GM21447 (cell line): ENCODE data around the gene GMNN.
A peak's percentile ranks its signal among the peaks of the same experiment; 100 is the strongest.
"Not testable (repeated sequence)": the region's sequence is repeated elsewhere in the genome, so short reads cannot be mapped to it uniquely, and the experiment has no call there.

Experiments
- ATAC-seq: cut with Tn5 transposase; IDR thresholded peaks from one replicate; pipeline ENCODE4 v1.9.1; 2021; ENCODE audit not compliant: unreplicated experiment

GMNN gene

DNA sequence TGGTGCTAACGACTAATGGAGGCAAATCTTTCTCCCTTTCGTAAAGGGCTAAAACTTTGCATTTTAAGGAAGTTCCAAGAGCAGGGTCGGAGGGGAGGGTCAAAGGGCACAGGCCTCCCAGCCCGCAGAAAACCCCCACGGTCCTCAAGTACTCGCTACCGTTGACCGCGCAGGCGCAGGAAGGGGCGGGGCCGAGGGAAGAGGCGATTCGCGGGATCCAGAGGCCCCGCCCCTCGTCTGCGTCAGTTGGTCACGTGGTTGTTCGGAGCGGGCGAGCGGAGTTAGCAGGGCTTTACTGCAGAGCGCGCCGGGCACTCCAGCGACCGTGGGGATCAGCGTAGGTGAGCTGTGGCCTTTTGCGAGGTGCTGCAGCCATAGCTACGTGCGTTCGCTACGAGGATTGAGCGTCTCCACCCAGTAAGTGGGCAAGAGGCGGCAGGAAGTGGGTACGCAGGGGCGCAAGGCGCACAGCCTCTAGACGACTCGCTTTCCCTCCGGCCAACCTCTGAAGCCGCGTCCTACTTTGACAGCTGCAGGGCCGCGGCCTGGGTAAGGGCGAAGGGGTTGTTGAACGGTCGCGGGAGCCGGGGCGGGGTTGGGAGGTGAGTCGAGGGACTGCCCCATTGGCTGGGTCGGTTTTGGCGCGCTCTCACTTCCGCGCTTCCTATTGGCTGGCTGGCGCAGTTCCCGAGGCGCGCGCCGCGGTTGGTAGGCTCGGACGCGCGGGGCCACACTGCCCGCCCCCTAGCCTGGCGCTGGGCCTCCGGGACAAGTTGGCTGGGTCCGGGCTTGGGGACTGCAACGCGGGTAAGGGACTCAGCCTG lies at the start of gene GMNN:
Gene GMNN (plus strand): TSS at position 242 of the 824 bp plus-strand sequence. CDS start 2,310 bp downstream, outside the sequence.
- peak; percentile 87 for ATAC-seq

DNA sequence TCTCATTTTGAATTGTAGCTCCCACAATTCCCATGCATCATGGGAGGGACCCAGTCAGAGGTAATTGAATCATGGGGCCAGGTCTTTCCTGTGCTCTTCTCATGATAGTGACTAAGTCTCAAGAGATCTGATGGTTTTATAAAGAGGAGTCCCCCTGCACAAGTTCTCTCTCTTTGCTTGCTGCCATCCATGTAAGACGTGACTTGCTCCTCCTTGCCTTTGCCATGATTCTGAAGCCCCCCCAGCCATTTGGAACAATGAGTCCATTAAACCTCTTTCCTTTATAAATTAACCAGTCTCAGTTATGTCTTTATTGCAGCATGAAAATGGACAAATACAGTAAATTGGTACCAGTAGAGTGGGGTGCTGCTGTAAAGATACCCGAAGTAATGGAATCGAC lies 44.1 kb upstream of the GMNN start:
- not testable (repeated sequence) for ATAC-seq

DNA sequence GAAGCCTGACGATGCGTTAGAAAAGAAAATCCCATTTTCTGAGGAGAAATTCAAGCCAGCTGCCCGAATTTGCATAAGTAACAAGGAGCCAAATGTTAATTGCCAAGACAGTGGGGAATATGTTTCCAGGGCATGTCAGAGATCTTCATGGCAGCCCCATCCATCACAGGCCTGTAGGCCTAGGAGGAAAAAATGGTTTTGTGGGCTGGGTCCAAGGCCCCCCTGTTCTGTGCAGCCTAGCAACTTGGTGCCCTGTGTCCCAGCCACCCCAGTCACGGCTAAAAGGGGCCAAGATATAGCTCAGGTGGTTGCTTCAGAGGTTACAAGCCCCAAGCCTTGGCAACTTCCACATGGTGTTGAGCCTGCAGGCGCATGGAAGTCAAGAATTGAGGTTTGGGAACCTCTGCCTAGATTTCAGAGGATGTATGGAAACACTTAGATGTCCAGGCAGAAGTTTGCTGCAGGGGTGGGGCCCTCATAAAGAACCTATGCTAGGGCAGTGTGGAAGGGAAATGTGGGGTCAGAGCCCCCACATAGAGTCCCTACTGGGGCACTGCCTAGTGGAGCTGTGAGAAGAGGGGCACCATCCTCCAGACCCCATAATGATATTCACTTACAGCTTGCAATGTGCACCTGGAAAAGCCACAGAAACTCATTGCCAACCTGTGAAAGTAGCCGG lies 43.1 kb upstream of the GMNN start:
- ATAC-seq, result not testable (repeated sequence)

DNA sequence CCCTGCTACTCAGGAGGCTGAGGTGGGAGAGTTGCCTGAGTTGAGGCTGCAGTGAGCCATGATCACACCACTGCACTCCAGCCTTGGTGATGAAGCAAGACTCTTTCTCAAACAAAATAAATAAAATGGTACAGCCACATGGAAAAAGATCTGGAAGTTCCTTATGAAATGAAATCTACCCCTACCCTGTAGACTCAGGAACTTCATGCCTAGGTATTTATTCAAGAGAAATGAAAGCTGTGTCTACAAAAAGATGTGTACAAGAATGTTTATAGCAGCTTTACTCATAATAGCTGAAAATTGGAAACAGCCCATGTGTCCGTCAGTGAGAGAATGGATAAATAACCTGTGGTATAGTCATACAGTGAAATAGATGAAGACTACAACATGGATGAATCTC lies 40.6 kb upstream of the GMNN start:
- ATAC-seq, result no peak

DNA sequence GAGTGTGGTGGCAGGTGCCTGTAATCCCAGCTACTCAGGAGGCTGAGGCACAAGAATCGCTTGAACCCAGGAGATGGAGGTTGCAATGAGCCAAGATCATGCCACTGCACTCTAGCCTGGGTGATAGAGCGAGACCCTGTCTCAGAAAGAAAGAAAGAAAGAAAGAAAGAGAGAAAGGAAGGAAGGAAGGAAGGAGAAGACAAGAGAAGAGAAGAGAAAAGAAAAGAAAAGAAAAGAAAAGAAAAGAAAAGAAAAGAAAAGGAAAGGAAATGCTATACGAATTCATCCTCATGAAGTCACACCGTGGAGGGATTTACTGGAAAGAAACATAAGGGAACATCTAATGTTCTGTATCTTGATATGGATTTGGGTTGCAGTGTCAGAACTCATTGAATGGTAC lies 40.0 kb upstream of the GMNN start:
- ATAC-seq, result not testable (repeated sequence)

DNA sequence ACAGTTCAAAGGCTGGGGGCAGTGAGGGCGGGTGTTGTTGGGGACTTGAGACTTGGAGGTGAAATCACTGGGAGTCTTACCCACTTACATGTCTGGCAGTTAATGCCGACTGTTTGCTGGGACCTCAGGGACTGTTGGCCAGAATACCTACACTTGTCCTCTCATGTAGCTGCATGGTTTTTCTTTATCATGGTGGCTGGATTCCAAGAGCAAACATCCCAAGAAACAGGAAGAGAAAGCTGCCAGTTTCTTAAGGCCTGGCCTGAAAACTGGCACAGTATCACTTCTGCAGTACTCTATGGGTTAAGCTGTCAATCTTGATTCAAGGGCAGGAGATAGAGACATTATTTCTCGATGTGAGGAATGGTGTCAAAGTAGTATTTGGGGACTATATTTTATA lies 36.0 kb upstream of the GMNN start:
- ATAC-seq, result no peak

DNA sequence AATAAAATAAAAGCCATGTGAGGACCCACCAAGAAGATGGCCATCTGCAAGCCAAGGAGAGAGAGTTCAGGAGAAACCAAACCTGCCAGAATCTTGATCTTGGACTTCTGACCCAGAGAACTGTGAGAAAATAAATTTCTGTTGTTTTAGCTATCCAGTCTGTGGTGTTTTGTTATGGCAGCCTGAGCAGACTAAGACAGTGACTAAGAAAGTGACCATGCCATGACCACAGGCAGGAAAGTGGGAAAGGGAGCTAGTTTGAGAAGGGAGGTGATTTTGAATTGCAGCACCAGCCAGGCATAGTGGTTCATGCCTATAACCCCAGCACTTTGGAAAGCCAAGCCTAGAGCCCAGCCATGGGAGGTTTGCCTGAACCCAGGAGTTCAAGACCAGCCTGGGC lies 33.9 kb upstream of the GMNN start:
- no peak for ATAC-seq

DNA sequence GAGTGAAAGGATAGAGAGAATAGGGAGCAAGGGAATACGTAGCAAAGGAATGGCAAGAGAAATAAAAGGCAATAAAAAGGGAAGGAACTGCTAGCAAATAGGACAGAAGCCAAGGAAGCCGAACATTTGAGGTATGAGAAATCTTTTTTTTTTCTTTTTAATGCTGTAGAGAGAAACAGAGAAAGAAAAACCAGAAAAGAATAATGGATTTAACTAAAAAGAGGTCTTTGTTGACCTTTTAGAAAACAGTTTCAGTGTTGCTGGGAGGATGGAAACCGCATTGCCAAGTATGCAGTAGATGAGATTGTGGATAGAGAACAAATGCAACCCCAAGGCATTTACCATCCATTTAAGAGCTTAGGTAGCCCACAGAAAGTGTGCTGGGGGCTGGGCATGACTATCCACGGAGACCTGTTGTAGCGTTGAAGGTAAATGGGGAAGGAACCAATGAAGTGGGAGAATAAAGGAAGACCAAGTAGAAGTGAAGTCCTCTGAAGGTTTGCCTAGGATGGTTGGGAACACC lies 32.5 kb upstream of the GMNN start:
- no peak for ATAC-seq

DNA sequence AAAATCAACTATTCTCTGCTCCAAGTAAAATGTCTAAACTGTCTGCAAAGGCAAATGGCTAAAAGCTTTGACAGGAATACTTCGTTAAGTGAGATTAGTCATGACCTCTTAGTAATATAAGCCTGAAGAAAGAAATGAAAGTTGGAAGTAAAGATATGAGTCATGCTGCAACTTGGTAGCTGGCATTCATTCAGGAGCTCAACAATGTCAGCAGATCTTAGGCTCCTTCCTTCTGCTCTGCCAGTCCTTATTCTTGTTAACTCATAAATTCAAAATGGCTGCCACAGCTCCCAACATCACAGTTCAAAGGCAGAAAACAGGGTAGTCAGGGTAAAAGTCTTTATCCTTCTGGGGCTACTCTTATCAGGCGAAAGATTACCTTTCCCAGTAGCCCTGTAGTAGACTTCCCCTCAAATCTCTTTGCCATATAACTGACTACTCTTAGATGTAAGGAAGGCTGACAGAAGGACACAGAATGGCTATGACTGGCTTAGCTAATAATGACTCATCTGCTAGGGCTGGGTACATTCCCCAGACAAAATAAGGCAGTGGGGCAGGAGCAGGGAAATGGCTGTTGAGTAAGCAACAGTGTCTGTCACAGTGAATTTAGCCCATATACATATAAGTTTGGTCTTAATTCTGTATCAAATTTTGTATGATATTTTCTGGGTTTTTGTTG lies 31.3 kb upstream of the GMNN start:
- peak; percentile 81 for ATAC-seq

DNA sequence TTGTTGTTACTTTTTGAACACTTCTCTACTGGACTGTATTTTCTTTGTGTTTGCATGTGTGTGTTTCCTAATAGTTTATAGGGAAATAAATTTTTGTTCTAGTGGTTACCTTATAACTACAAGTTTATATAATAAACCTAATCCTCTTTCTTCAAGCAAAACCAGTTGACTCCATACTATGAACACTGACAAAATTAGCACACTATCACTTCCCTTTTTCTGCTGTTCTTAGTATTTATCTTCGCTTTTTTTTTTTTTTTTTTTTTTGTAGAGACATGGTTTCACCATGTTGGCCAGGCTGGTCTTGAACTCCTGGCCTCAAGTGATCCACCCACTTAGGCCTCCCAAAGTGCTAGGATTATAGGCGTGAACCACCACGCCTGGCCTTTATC lies 30.8 kb upstream of the GMNN start:
- ATAC-seq, result peak; percentile 51

DNA sequence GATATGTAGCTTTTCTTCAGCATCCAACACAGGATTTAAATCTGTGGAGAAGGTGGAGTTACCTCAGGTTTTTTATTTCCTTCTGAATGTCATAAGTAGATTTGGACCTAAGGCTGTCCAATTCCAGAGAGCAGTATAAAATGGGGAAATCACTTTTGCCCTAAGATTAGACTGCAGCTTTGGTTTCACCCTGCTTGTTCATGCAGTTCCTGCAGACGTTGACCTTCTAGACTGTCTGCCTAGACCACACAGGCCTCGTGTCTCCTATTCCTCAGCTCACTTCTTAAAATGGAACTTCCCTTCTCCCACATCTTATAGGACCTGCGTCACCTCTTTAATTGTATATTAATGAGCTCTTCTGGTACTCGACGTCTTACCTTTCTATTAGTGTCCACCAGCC lies 29.8 kb upstream of the GMNN start:
- ATAC-seq, result no peak

DNA sequence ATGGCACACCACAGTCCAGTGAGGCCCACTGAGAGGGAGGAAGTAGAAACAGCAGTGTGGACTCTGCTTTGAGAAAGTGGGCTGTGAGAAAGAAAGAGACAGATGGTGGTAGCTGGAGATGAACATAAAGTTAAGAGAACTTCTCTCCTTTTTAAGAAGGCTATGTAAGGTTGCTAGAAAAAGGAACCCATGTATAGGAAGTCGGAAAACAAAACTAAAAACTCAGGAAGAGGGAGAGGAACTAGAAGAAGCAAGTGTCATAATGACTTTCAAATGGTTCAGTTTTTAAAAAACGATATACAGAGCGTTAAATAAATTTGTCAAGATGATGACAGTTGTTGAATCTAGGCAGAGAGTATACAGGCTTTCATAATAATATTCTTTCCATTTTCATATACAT lies 25.4 kb upstream of the GMNN start:
- no peak for ATAC-seq

DNA sequence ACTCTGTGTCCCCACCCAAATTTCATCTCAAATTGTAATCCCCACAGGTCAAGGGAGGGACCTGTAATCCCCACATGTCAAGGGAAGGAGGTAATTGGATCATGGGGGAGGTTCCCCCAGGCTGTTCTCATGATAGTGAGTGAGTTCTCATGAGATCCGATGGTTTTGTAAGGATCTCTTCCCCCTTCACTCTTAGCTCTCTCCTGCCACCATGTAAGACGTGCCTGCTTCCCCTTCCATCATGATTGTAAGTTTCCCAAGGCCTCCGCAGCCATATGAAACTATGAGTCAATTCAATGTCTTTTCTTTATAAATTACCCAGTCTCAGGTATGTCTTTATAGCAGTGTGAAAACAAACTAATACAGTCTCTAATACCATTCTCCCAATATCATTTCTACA lies 23.9 kb upstream of the GMNN start:
- ATAC-seq, result not testable (repeated sequence)

DNA sequence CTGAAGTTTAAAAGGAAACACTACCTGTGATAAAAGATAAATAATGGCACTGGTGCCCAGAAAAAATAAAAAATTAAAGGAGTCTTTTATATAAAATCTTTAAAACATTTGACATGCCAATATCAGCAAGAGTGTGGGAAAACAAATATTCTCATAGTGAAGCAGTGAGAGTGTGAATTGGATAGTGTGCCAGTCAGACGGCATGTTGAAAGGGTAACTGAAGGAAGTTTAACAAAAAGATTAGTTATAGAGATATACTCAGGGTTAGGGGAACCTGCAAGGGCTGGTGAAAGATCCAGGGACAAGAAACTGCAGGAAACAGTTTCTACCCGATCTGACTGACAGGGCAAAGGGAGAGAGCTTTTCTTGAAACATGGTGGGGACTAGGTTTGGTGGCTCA lies 22.2 kb upstream of the GMNN start:
- ATAC-seq, result no peak

DNA sequence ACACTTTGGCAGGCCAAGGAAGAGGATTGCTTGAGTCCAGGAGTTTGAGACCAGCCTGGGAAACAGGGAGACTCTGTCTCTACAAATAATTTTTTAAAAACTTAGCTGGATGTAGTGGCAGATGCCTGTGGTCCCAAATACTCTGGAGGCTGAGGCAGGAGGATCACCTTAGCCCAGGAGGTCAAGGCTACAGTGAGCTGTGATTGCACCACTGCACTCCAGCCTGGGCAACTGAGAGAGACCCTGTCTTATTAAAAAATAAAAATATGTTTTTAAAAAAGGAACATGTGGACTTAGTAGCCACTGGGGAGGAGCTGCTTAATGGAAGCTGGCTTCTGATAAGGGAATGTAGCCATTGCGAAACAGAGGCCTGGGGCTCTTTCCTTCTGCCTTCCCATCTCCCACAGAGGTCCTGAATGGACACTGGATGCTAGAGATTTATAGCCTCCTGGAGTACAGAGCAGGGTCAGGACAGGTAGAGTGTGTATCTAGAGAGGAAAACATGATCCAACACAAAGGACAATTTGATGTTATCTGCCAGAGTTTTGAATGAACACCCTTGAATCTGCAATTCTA lies 21.7 kb upstream of the GMNN start:
- ATAC-seq, result no peak

DNA sequence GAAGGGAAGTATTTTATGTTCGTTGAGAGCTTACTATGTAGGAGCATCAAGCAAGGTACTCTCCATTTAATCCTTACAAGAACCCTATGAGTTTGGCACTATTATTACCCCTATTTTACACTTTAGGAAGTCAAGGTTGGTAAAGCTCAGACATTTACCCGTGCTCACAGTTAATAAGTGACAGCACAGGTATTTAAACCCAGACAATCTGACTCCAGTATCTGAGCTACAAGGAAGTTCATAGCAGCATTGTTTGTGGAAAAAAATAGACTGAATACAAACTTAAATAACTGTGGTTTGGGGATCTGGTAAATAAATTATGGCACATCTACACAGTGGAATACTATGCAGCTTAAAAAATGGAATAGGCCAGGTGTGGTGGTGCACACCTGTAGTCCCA lies 21.2 kb upstream of the GMNN start:
- ATAC-seq, result no peak

DNA sequence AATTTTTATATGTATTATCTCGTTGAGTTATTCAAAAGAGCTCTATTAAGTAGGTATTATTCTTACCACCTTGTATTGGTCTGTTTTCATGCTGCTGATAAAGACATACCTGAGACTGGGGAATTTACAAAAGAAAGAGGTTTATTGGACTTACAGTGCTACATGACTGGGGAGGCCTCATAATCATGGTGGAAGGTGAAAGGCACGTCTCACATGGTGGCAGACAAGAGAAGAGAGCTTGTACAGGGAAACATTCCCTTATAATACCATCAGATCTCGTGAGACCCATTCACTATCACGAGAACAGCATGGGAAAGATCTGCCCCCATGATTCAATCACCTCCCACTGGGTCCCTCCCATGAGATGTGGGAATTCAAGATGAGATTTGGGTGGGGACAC lies 20.4 kb upstream of the GMNN start:
- not testable (repeated sequence) for ATAC-seq

DNA sequence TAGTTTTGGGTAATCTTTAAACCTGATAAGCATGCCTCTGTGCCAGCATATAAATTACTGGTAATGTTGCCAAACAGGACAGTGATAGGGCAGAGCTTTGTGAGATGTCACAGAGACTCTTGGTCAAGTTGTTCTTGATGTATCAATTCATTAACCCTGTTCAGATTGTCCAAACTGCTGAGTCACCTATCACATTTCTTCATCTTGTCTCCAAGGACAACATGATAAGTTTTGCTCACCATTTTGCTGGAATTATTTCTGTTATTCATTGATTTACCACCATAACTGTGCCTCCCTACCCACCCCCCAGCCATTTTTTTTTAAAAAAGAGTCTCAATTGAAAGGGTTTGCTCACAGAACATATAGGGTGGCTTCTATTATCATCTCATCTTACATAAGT lies 19.5 kb upstream of the GMNN start:
- ATAC-seq, result no peak

DNA sequence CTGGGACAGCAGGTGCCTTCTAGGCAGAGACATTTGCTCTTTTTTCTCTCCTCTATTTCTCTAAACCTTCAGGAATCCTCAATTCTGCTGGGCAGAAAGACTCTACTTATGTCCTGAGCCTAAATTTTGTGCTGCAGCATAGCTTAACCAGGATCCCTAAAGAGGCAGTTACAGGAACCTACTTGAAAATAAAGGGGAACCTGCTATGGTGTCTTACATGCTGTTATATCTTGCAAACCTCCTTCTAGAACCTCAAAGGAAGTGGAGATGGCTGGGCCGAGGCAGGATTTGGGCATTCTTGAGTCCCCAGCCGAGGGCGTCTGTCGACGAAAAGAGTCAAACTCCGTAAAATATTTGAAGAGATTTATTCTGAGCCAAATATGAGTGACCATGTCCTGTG lies 17.1 kb upstream of the GMNN start:
- no peak for ATAC-seq

DNA sequence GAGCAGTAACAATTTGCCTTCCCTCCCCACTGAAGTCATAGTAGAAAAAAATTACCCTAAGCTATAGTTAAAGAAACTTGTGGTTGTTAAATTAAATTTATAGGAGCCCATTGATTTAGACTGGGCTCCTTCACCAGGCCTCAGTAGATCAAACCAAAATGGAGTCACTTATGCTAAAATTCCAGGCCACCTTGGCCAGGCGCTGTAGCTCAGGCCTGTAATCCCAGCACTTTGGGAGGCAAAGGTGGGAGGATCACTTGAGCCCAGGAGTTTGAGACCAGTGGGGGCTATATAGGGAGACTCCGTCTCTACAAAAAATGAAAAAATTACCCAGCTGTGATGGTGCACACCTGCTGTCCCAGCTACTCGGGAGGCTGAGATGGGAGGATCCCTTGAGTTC lies 15.0 kb upstream of the GMNN start:
- no peak for ATAC-seq

DNA sequence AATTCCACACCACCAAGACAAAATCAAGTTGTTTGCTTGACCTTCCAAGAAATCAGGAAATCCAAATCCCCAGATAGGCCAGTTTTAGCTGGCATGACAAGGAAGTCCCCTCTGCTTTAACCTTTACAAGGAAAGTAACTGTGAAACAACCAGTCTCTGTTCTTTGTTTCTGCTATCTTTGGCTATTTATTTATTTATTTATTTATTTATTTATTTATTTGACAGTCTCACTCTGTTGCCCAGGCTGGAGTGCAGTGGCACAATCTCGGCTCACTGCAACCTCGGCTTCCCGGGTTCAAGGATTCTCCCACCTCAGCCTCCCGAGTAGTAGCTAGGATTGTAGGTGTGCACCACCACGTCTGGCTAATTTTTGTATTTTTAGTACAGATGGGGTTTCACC lies 14.5 kb upstream of the GMNN start:
- no peak for ATAC-seq
